NCI-H526 treated with DMSO at 0.1 percent for 48 hours (cell line): ENCODE measurements around the gene BRPF1.

Source experiments
- DNase-seq: peaks from one replicate; lab custom pipeline; 2025; lab: John Stamatoyannopoulos, UW

Gene BRPF1

GRCh38 chr3:9731206-9732079 is at the start of gene BRPF1:
Gene BRPF1 (plus strand): TSS chr3:9731735. CDS start chr3:9734141, 2,406 bp downstream.
- peak; percentile 89 for DNase-seq

- DNase-seq: no peak
Measured at GRCh38 chr3:9682096-9682495, 49.4 kb upstream of the BRPF1 start.

- no peak for DNase-seq
Measured at GRCh38 chr3:9683426-9683825, 48.1 kb upstream of the BRPF1 start.

- DNase-seq: no peak
Measured at GRCh38 chr3:9685216-9686049, 46.1 kb upstream of the BRPF1 start.

GRCh38 chr3:9686050-9686550 is 45.4 kb upstream of the BRPF1 start:
- DNase-seq: no peak

GRCh38 chr3:9686703-9687102 is 44.8 kb upstream of the BRPF1 start:
- DNase-seq: no peak

- DNase-seq: no peak
Measured at GRCh38 chr3:9687514-9687913, 44.0 kb upstream of the BRPF1 start.

GRCh38 chr3:9688961-9689360 is 42.6 kb upstream of the BRPF1 start:
- no peak for DNase-seq

- no peak for DNase-seq
Measured at GRCh38 chr3:9689757-9690156, 41.8 kb upstream of the BRPF1 start.

- DNase-seq: no peak
Measured at GRCh38 chr3:9690451-9691450, 40.8 kb upstream of the BRPF1 start.

- DNase-seq: no peak
Measured at GRCh38 chr3:9691636-9692035, 39.9 kb upstream of the BRPF1 start.

GRCh38 chr3:9692416-9692815 is 39.1 kb upstream of the BRPF1 start:
- DNase-seq: no peak

GRCh38 chr3:9695345-9695744 is 36.2 kb upstream of the BRPF1 start:
- no peak for DNase-seq

- no peak for DNase-seq
Measured at GRCh38 chr3:9695746-9696145, 35.8 kb upstream of the BRPF1 start.

GRCh38 chr3:9696480-9697220 is 34.9 kb upstream of the BRPF1 start:
- DNase-seq: no peak

GRCh38 chr3:9697892-9698291 is 33.6 kb upstream of the BRPF1 start:
- no peak for DNase-seq

- no peak for DNase-seq
Measured at GRCh38 chr3:9698293-9698692, 33.2 kb upstream of the BRPF1 start.

GRCh38 chr3:9700536-9700935 is 31.0 kb upstream of the BRPF1 start:
- no peak for DNase-seq

- DNase-seq: no peak
Measured at GRCh38 chr3:9701006-9701405, 30.5 kb upstream of the BRPF1 start.

GRCh38 chr3:9701711-9702110 is 29.8 kb upstream of the BRPF1 start:
- no peak for DNase-seq

GRCh38 chr3:9703240-9703639 is 28.3 kb upstream of the BRPF1 start:
- DNase-seq: no peak
